GM19468 (cell line): ENCODE results near the gene KRT73.

Experiments used
- ATAC-seq: cut with Tn5 transposase; IDR thresholded peaks from one replicate; pipeline ENCODE4 v1.9.1; 2021; ENCODE audit warnings: mild to moderate bottlenecking, moderate library complexity, moderate number of reproducible peaks; ENCODE audit not compliant: unreplicated experiment; ENCODE audit errors: extremely low read depth

The KRT73 gene

DNA sequence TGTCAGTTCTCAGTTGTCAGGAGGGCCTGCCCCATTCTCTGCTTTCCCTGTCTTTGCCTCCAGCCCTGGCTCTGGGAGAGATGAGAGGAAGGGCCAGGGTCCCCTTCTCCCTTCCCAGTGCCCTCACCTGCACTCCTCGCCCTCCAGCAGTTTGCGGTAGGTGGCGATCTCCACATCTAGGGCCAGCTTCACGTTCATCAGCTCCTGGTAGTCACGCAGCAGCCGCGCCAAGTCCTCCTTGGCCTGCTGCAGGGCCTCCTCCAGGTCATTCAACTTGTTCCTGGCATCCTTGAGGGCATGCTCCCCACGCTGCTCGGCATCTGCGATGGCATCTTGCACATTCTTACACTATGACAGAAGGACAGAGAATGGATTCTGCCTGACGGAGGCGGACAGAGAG, 28.3 kb upstream of the KRT73 start:
- no peak for ATAC-seq

DNA sequence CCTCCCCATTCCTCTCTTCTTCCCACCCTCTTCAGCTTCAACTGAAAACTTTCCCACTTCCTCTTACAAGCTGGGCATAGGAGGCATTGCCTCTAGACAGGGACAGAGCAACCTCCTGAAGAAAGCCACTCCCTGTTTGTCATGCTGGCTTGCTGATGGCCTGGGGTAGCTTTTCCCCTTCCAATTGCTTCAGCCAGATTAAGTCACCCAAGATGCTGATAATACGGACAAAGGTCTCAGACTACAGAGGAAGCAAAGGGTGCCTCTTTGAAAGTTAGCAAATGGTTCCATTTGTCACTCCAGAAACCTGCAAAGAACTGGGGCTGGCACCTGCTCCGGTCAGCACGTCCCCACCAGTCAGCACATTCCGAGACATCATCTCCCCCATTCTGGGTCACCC, 27.6 kb upstream of the KRT73 start:
- ATAC-seq = no peak

DNA sequence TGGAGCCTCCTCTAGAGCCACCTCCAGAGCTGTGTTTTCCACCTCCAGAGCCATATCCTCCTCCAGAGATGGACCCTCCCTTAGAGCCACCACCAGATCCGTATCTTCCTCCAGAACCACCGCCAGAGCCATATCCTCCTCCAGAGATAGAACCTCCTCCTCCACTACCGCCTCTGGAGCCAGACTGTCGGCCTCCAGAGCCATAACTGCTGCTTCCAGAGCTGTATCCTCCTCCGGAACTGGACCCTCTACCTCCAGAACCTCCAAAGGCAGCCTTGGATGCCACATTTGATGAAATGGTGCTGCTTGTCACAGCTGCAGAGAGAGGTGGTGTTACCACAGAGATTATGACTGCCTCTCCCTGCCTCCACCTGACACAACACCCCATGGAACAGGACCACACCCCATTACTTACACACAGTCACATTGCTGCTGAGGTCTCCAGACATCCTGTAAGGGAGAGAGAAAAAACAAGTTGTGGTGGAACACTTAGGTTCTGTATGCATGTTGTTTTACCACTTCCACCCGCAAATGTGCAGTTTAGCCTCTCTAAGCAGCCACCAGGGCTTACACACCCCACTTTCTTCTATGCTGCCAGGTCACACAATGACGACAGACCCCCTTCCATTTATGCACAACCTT, 26.9 kb upstream of the KRT73 start:
- ATAC-seq = no peak

DNA sequence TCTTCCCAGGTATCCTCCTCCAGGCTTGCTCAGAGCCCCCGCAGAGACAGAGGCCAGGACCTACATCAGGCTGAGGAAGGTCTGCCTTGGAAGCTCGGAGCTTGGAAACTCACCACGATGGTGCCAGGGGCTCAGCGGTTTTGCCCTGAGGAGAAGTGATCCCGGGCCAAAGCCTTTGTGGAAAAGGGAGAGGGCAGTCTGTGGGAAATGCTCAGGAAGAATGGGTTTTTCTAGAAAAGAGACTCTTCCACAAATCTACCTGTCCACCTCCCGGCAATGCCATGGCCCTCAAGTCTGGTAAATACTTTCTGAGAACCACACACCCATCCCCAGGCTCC, 25.7 kb upstream of the KRT73 start:
- no peak for ATAC-seq

DNA sequence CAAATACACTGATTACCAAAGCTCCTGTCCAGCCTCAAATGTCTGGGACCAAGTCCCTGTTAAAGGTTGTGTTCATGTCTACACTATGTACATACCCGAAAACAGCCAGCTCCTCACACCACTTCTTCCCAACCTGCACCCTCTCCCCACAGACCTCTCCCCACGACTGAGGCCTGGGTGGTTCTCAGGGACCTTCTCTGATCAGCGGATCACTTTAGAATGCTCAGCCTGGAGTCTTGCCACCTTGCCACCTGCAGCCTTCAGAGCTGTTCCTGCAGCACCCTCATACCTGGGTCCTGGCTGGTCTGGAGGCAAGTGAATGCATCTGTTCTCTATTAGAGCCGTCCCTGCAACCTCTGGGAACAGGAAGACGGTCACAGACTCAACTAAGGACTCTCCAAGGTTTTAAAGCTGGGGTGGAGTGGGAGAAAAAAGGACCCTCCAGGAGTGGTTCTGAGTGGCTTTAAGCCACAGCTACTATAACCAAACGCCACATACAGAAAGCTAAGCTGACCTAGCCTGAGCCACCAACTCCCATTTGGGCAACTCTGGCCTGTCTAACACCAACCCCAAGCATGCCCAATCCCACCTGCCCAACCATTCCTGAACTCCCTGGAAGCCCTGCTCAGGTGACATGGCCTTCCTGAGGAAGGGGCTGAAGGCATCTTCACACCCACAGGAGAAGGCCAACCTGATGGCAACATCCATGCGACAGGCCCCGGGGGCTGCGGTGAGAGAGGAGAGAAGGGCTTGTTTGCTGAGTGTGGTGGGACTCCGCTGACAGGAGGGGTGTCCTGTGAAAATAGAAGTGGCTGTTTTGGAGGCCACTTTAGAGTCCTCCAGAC, 25.1 kb upstream of the KRT73 start:
- ATAC-seq = no peak

DNA sequence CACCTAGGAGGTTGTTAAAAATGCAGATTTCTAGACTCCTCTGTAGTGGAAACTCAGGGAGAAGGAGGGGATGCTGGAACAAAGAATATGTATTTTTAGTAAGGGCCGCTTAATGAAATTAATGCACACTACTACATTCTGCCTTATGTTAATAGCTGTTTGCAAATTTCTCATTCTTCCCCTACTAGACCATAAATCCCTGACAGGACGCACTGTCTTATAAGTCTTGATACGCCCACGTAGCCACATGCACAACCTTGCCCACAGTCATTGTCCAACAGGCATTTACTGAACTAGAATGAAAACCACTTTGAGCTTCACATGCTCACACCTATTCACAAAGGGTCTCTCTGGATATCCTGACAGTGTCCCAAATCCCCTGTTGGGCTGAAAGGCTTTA, 23.1 kb upstream of the KRT73 start:
- ATAC-seq = no peak

DNA sequence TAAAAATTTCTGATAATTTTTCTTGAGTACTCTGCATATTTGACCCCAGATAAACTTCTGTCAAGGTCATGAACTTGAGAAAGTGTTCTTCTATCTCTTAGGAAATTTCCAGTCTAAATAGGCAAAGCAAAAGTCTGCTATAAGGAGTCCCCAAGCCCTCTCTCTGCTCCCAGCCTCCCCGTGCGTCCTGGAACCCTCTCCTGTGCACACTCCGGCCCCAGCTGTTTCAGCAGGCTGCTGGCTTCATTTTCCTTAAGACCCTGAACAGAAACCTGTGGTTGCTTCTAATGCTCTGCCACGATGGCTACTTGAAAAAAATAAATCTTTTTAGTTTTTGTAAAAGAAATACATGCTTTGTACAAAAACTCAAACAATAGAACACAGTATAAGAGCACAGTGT, 18.9 kb upstream of the KRT73 start:
- no peak for ATAC-seq

DNA sequence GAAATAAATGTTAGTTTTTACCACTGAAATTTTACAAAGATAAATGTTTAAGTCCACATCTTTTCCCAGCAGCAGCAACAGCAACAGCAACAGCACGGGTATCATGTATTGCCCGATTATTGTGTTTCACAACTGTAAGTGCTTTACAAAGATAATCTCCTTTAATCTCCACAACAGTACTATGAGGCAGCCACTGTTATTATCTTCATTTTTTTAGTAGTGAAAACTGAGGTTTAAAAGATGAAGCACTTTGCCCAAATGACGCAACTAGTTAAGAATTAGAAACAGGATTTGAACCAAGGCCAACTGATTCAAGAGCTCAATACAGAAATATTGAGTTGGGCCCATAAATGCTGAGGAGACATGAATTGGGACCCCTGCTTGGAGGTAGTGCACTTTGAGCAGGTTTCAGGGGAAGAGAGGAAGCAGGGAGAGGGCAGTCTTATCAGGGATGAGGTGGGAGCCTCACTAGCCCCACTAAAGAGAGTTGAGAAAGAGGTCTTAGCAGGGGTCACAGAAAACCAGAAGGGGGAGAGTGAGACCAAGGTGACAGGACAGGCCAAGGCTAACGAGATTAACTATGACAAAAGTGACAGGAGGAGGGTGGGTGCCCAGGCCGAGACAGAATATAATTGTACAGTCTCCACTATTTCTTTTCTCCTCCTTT, 18.4 kb upstream of the KRT73 start:
- no peak for ATAC-seq

DNA sequence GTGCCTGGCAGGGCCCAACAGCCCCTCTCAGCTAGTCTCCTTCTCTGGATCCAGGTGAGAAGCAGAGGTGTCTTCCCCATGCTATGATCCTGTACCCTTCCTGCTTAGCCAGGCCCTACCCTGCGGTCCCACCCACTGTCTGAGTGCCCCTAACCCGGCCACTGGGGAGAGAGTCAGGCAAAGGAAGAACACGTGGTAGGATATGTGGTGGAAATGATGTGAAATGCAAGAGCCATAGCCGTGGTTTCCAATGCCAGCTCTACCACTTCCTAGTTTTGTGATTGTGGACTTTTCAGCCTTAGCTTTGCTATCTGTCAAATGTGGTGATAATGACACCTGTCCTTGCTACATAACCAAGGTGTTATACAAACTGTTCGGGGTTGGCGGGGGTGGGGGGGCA, 17.8 kb upstream of the KRT73 start:
- ATAC-seq = no peak

DNA sequence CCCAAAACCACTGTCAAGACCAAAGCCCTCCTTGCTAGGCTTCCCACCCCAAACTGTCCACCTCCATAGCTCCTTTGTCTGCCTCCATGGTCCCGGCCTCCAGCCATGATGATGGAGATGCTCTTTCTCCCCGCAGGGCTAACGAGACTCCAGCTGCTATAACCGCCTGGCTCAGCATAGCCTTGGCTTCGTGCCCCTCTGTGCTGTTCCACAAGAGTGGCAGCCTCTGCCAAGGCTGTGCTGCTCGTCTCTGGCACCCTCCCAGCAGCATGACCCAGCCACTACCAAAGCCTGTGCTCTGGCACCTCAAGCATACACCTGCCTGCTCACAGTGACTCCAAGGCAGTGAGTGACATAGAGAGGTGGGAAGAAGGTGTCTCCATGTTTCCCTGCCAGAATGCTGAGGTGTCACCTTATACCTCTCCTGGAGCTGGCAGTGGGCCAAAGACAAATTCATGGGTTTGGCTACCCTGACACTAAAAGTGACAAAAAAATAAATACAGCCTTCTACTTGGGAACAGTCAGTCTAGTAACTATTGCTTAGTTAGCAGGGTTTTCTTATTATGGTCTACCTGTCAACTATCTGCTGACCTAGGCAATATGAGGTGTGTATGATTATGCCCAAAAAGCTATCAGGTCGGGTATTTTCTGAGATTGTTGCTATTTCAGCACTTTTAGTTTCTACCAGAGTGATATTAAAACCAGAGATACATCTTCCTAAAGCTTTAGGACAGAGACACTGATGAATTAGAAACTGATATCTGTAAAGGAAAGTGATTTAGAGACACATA, 16.1 kb upstream of the KRT73 start:
- ATAC-seq = no peak

DNA sequence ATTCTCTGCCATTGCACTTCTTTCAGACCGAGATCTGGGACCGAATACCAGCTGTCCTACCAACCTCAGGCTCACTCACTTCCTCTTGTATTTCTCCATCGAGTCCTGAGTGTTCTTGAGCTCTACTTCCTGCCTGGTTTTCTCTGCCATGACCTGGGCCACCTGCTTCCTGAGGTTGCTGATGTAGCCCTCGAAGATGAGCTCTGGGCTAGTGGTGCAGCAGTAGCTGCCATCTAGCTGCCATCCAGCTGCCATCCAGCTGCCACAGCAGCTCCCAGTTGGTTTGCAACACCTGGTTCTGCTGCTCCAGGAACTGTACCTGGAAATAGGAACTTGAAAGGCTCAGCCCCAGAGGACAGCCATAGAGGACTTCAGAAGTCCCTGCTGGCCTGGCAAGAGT, 15.0 kb upstream of the KRT73 start:
- no peak for ATAC-seq

DNA sequence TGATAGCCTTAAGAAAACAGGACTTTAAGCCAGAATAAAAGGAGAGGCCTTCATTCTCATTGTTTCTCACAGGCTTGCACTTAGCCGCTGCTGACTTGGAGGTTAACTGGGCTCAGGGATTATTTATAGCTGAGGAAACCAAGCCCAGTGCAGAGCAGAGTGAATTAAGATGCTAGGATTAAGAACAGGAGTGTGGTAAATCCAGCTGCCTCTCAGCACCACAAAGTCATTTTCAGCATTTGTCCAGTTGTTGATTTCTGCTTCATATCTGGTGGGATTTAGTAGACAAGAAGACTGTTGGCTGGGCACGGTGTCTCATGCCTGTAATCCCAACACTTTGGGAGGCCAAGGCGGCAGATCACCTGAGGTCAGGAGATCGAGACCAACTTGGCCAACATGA, 14.3 kb upstream of the KRT73 start:
- ATAC-seq = no peak

DNA sequence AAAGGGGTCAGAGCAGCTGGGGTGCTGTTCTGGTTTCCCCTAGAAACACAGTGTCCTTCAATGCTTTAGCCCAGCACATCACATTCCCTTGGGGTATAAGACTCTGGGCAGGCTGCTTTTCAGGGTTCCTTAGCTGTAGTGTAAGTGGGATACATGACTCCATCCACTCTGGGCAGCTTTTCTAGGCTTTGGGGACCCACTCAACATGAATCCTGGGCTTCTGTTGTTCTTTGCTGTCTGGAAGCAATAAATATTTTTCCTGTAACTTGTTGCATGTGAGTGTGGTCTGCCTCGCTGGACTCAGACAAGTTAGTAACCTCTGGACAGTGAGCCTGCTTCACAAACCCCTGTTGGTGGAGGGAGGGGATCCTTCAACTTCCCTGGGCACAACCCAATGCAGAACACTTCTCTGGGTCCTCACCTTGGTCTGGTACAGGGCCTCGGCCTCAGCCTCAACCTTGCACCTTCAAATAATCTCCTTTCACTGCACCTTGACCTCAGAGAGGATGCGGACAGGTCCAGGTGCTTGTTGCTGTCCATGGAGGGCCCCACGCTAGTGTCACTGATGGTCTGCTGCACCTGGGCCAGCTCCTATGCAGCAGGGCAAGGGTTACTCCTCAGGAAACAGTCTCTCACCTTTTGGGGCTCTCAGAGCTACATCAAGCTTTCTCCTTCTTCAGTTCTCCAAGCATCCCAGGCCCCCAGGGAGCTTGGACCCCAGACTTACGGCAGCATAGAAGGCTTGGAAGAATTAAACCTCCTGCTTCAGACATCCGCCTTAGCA, 13.5 kb upstream of the KRT73 start:
- ATAC-seq = no peak

DNA sequence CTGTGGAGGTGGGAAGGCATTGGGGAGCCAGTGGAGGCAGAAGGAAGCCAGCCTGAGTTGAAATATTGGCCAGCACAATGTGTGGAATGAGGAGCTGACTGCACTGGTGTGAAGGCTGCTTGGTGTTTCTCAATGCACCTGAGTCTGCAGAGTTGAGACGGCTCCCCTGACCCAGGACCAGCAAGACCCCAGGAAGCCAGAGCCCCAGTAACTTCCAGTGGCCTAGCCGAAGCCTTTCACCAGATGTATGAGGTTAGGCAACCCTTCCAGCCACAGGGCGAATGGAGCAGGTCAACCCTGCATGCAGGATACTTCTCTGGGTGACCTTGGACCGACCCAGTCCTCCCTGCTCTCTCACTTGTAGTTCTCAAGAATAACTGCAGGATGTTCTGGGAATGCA, 12.9 kb upstream of the KRT73 start:
- no peak for ATAC-seq

DNA sequence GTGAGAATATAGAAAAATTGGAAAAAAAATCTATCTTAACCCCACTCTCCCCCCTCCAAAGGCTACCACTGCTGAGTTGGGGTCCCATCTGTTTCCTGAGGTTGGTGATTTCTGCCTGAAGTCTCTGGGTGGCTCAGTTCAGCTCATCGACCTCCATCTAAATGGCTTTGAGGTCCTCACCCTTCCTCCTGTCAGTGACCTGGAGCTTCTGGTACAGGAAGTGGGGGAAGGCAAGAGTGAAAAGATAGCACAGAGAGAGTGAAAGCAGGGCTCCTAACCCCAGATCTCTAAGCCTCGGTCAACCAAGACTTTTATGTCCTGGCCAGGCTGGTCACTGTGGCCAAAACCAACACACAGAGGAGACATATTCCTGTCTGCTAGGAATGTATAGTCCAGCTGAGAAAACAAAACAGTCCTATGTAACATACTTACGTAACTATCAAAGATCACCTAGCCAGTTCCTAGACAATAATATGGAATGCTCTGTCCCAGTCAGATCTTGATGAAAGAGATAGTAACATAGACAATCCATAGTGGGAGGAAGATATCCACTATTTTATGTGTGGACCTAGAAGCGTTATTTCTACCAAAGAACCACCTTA, 12.3 kb upstream of the KRT73 start:
- no peak for ATAC-seq

DNA sequence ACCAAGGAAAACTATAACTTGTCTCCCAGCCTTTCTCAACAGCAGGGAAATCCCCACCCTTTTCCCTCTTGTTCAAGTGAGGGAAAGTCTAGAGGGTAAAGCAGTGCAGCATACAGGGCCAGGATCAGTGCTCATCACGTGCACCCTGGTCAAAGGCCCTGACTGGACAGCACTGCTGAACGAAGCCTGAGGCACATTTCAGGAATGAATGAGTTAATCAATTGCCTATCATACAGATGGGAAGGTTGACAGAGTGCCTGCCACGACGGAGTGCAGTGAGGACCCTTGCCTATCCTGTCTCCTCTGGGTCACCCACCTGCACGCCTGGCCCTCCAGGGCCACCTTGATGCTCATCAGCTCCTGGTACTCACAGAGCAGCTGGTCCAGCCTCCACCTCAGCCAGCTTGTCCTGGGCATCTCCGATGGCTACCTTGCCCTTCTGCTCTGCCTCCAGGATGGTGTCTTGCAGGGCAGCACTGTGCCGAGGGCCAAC, 11.7 kb upstream of the KRT73 start:
- ATAC-seq = no peak

DNA sequence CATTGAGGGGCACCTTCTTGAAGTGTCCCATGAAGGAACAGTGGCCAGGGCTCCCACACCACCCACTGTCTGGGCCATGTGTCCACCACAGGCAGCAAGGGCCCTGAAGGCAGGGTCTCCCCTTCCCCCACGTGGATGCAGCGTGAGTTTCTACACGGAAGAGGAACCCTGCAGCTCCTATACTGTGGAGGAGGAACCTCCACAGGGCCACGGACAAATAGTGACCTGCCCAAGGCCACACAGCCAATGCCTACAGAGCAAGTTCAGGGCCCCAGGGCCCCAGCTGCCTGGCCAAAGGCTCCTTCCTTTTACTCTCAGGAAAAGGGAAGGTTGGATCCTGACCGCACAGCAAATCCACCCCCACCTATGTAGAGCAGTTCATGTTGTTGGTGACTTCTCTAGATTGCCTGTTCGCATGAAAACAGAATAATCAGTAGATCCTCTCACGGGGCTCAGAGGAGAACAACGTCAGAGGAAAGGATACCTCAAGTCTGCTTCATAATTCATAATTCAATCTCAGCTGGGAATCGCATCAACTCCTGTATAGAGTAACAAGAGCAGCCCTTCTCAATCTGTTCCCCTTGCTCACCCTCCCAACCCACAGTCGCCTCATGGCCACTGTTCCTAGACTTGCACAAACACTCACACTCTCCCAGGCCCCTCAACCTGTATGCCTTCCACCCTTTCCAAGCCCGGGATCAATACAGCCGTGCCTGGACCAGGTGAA, 11.1 kb upstream of the KRT73 start:
- no peak for ATAC-seq

DNA sequence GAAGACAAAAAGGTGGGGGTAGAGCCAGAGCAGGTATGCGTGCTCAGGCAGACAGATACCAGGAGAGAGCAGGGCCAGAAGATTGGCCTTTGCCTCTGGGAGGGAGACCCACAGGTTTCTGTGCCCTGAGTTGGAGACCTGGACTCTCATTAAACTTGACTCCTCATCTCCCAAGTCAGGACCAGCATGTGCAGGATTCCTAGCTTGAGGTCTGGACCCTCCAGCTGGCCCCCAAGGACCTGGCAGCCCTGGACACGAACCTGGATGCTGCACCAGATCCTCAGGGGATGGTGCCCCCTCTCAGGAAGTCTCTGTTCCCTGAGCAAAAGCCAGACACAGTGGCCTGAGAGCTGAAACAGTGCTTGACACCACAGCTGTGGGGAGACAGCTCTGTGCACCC, 10.5 kb upstream of the KRT73 start:
- ATAC-seq = no peak

DNA sequence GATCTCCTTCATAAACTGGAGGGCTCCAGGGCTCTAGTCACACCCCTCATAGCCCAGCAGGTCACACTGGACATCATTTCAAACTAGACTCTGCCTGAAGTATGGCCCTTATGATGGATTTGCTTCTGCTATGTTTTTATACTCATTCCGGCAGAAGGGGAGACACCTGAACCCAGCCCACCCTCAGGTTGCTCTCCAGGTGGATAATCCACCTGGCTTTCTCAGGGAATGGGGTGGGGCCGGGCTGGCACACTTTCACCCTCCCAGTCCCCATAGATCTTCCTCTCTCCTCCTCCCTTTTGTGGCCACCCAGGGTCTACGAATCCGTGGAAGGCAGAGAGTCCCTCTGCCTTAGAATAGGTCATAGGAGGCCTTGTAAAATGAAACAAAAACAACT, 9.8 kb upstream of the KRT73 start:
- ATAC-seq = no peak
